SK-N-SH (cell line): ENCODE results near the gene MARCKSL1.

Experiments used
- JUND ChIP-seq: IDR thresholded peaks from 2 replicates; pipeline ENCODE4 v1.4.0; 2012
- MXI1 ChIP-seq: IDR thresholded peaks from 2 replicates; pipeline ENCODE4 v1.6.1; 2012; ENCODE audit warnings: mild to moderate bottlenecking, low read depth, low read length, improper control_type of control experiment
- NRF1 ChIP-seq: IDR thresholded peaks from 2 replicates; pipeline ENCODE4 v1.6.1; 2012; ENCODE audit warnings: low read depth, mild to moderate bottlenecking, low read length
- TF ChIP-seq, protein P1 (sequence below): fragments of 200-600 bp; sonication (generic); IDR thresholded peaks from 2 replicates; pipeline ENCODE4 v1.6.1; 2017; ENCODE audit warnings: antibody characterized with exemption, mild to moderate bottlenecking, moderate library complexity
- TF ChIP-seq, protein P2 (sequence below): IDR thresholded peaks from 2 replicates; pipeline ENCODE4 v1.4.0; 2012; ENCODE audit warnings: low read depth

DNA sequence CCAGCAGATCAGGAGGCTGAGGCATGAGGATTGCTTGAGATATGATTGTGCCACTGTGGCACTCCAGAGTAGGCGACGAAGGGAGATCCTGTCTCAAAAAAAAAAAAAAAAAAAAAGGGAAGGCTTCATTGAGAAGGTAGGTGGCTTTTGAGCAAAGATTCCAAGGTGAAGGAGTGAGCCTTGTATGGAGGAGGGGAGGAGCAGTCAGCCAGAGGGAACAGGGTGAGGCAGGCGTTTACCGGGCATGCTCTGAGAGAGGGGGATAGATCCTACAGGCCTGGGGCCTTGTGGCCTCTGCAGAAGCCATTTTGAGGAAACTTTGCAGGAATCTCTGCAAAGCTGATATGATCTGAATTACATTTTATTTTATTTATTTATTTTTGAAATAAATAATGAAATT, 49.3 kb downstream of the MARCKSL1 start:
- TF ChIP-seq MXI1: no peak
- TF ChIP-seq, protein P1, sequence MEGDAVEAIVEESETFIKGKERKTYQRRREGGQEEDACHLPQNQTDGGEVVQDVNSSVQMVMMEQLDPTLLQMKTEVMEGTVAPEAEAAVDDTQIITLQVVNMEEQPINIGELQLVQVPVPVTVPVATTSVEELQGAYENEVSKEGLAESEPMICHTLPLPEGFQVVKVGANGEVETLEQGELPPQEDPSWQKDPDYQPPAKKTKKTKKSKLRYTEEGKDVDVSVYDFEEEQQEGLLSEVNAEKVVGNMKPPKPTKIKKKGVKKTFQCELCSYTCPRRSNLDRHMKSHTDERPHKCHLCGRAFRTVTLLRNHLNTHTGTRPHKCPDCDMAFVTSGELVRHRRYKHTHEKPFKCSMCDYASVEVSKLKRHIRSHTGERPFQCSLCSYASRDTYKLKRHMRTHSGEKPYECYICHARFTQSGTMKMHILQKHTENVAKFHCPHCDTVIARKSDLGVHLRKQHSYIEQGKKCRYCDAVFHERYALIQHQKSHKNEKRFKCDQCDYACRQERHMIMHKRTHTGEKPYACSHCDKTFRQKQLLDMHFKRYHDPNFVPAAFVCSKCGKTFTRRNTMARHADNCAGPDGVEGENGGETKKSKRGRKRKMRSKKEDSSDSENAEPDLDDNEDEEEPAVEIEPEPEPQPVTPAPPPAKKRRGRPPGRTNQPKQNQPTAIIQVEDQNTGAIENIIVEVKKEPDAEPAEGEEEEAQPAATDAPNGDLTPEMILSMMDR: no peak
- TF ChIP-seq NRF1: no peak
- TF ChIP-seq JUND: no peak
- TF ChIP-seq, protein P2, sequence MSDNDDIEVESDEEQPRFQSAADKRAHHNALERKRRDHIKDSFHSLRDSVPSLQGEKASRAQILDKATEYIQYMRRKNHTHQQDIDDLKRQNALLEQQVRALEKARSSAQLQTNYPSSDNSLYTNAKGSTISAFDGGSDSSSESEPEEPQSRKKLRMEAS: no peak
